Measurements from ENCODE around the gene PEPD. TPM values are rescaled to one million over a fixed set of nuclear protein-coding genes. Genes with fewer than 3 reads are reported as not detected.

The PEPD gene
- total RNA-seq, 1 donor from 2014 or later, result 32.6 TPM

DNA sequence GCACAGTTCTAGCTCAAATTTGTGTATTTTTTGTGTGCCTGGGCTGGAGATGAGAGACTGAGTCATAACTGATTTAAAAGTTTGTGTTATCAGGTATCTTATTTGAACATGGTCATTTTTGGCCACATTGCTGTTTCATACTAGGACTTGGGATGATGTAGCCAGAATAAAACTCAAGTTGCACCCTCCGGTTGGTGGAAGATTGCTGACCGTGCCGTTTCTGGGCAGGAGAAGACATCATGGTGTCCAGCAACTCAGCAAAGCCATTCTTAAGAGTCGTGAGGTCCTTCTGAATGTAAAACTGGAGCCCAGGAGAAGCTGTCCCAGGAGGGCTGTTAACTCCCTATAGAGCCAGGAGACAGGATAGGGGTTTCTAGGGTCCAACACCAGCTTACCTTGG is 140.5 kb downstream of the PEPD start:
- no peak for DNase-seq

DNA sequence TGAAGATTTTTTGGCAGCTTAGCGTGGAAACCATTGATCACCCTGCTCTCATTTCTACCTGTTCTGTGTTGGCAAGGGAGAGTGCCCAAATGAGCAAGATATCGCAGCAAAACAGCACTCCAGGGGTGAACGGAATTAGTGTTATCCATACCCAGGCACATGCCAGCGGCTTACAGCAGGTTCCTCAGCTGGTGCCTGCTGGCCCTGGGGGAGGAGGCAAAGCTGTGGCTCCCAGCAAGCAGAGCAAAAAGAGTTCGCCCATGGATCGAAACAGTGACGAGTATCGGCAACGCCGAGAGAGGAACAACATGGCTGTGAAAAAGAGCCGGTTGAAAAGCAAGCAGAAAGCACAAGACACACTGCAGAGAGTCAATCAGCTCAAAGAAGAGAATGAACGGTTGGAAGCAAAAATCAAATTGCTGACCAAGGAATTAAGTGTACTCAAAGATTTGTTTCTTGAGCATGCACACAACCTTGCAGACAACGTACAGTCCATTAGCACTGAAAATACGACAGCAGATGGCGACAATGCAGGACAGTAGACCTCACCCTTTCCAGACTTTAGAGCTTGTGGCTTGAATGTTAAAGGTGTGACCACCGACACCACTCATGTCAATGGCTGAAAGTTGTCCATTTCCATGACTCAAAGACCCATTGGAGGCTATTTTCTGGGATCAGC is 142.3 kb downstream of the PEPD start:
- no peak for DNase-seq

DNA sequence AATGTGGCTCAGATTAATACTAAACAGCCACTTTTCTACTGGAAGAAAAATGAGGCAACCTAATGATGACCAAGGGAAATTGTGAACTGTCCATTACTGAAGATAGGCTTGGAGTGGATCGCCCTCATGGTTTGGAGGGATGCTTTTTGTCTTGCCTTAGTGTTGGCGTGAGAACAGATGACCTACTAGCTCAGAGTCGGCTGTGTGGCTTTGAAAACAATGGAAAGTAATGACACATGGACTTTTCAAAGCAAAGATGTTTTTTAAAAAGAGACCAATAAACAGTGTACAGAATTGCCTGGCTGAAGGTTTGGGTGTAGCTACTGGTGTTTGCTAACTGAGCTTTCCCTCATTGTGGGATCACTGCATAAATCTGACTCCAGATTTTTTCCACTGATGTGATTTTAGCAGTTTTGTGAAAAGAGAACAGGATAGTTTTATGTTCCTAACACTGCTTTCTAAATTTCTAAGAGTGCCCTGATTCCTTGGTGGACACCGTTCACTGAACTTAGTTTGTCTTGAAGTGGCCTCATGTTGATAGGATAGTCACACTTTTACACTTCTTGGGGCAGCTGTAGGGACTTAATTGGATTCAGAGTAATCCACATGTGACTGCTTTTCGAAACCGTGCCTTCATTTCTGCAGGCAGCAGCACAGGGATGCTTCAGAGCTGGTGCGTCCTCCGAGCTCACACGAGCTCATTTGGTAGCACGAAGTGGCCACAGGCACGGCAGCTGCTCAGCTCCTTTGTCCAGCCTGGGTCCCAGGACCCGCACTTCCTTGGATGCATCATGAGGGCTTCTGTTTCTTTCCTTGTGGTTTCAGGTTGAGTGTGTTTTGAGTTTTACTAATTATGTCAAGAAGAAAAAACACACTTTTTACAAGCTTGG is 143.8 kb downstream of the PEPD start:
- peak; percentile 20 for DNase-seq

DNA sequence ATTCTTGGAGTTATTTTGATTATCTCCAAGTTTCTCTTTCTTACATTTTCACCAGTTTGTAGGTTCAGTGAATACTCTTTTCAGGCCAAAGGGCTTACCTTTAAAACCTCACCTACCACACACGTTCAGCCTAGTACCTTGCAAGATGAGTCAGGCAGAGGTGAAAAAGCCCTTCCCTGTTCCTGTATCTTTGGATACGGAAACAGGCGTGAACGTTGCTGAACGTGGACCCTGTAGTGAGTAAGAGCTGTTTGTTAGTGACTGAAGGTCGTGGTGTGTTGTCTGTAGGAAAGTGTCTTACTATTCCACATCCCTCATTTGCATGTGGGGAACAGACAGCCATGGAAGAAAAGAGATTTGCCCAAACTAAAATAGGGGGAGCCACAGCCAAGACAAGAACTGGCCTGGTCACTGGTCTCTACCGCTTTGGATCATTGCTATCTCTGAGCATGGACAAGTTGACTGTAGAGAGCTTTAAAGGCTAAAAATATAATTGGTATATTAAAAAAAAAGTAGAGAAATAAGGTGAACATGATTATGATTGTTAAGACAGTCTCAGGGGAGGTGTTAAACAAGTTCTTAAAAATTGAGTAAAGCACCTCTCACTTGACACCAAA is 144.5 kb downstream of the PEPD start:
- DNase-seq, result no peak

DNA sequence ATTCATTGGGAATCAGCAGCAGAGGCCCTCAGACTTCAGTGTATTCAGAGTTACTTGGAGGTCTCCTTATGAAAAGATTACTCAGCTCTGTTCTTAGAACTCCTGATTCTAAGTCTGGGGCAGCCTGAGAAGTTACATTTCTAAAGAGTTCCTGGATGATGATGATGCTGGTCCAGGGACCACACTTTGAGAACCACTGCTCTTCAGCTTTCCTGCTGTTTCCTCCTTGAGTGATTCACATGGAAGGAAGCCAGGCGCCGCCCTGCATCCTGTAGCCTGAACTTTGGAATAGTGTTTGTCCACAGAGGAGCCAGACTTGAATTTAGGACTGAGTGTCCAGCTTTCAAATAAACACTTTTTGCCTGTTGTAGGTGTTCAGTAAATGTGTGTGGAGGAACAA is 145.2 kb downstream of the PEPD start:
- DNase-seq, result no peak

DNA sequence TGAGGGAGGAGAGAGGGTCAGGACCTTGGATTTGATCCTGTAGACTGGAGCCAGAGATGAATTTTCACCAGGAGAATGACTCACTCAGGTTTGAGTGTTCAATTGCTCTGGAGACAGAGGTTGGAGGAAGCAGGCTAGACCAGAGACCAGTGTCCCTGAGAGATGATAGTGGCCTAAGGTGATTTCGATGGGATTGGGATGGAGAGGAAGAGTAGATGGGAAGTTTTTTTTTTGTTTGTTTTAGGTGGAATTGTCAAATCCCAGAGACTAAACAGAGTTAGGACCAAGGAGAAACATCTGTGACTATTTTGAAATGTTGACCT is 145.8 kb downstream of the PEPD start:
- no peak for DNase-seq

DNA sequence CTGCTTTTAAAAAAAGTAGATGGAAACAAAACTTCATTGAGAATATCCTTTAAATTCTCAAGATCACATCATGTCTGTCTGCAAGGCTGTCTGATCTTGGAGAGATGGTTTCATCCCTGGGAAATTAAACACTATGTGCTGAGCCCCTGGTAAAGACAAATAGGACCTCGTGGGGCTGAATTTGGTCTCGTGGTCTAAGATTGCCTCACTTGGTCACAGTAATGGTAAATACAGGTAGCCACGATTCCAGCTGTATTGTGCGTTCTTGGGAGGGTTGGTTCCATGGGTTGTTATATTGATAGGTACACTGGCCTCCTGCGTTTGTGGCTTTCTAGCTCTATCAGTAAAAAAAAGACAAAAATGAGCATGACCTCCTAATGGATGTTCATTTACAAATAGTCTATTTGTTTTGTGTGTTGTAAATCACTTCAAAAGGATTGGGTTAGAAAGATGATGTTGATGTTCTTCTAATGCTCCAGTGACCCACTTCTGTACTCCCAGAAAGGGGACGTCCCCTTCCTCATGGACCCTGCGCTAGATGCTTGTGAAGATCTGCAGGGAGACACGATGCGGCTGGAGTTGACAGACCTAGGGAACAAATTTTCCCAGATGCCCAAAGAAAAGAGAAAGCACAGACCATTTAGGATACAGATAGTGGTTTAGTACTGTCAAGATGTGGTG is 146.3 kb downstream of the PEPD start:
- DNase-seq, result no peak

DNA sequence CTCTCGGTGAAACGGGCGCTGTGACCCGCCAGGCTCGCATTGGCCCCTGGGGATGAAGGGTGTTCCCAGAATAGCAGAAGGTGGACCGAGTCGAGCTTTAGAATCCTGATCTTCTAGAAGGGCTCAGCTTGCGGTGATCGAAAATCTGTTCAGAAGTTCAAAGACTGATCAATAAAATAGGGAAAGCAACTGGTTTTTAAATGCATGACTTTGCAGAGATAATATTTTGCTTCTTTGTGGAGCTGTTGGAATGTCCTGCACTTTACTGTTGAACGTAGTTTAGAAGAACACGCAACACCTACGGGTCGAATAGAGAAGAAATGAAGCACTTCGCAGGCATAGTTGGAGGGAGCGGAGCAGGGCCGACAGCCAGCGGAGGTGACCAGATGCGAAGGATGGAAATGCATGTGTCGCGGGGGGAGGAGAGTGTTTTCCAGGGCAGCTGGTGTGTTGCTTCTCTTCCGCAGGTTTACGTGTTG is 147.3 kb downstream of the PEPD start:
- peak; percentile 67 for DNase-seq

DNA sequence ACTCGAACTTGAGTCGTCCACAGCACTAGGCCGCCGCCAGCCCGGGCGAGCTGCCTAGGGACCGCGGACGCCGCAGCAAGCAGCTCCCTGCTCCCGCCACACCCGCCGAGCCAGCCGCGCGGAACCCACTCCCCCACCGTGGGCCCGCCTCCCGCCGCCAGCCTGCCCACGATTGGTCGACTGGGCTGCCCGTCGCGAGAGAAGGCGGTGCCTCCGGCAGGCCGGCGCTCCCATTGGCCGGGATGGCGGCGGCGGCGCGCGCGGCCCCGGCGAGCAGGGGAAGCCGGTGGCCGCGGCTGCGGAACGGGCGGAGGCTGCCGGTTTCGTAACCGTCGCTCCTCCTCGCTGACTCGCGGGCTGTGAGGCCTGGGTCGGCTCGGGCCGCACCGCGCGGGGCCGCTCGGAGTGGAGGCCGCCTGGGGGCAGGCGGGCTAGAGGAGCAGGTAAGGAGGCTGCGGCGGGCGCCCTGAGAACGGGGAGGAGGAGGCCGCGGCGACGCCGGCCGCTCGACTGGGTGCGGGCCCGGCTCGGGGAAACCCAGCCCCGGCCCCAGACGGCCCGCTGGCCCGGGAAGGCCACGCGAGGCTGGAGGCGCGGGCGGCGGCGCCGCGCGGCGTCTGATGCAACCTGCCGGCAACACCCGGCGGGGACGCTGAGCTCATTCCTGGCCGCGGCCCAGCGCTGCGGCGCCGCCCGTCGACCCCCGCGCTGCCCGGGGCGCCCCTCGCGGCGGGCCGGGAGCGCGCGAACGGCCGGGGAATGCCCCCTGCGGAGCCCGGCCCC is 147.9 kb downstream of the PEPD start, which contains the start of gene CEBPG:
Gene CEBPG, plus strand, starts transcription at position 257 of the 783 bp plus-strand sequence. CDS start 5,531 bp downstream, outside the sequence.
- DNase-seq, result peak; percentile 96

DNA sequence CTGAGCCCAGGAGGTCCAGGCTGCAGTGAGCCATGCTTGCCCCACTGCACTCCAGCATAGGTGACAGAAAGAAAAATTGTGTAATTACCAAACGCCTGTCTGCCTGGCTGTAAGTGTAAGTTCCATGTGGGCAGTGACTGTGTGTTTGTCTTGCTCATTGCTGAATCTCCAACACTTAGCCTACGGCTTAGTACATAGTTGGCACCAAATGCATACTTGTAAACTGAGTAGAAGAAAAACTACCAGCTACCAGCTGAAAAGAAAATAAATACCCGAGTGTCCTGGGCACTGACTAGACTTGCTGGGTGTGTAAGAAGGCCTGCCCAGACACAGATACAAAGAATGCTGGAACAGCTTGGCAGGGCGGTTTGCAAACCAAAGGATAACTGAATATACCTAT is 150.8 kb downstream of the PEPD start:
- peak; percentile 22 for DNase-seq

DNA sequence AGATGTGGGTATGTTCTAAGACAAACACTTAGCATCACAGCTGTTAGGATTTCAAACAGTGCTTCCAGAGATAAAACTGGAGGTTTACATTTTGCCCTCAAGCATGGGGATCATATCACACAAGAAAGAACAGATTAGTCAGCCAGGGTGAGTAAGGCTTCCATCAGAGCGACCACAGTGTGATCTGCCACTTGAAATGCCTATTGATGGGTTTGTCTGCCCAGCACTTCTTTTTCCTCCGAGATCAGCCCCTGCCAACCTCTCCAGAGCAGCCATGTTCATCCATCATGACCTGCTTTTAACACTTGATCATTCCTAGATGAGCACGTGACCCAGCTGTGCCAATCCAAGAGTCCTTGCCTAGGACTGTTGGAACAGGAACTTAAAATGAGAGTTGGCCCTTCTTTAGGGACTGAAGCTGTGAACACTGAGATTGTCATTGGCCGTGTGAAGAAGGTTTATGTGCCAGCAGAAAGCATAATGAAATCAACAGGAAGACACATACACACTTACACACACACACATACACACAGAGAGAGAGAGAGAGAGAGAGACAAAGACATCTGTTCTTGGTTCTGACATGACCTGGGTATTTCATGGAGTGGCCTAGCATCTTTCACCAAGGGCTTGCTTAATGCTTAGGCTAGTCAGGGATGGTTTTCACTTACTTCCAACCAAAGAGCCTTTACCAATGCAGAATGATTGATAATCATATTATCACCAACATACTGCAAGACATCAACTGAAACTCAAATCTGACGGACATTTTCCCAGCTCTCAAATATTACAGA is 153.3 kb downstream of the PEPD start:
- DNase-seq, result peak; percentile 19

DNA sequence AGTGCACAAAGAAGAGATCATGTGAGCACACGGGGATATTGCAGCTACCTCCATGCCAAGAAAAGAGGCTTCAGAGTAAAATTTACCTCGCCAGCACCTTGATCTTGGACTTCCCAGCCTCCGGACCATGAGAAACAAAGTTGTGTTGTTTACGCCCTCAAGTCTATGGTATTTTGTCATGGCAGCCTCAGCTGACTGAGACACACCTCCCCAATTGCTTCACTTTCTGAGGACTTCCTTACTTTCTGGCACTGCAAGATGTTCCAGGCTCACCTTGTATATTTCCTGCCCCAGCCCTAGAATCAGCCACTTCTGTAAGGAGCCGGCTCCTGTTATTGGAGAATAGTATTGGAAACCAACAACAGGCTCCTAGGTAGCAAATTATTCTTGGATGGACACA is 154.7 kb downstream of the PEPD start:
- no peak for DNase-seq

DNA sequence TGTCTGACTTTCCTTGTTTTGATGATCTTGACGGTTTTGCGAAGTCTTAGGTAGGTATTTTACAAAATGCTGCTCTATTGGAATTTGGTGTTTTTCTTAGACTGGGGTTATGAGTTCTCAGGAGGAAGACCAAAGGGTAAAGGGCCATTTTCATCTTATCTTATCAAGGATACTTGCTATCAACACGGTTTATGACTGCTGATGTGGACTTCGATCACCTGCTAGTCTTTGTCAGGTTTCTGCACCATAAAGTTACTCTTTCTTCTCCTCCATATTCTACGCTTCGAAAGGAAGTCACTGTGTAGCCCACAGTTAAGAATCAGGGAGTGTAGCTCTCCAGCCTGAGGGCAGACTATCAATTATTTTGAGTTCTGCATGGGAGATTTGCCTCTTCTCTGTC is 155.5 kb downstream of the PEPD start:
- no peak for DNase-seq

DNA sequence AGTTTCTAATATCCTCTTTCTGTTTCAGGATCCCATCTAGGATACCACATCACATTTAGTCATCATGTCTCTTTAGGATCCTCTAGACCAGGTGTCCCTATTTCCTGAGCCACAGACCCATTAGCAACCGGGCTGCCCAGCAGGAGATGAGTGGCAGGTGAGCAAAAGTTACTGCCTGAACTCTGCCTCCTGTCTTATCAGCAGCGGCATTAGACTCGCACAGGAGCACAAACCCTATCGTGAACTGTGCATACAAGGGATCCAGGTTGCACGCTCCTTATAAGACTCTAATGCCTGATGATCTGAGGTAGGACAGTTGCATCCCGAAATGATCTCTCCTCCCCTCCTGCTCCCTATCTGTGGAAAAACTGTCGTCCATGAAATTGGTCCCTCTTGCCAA is 155.9 kb downstream of the PEPD start:
- DNase-seq, result no peak

DNA sequence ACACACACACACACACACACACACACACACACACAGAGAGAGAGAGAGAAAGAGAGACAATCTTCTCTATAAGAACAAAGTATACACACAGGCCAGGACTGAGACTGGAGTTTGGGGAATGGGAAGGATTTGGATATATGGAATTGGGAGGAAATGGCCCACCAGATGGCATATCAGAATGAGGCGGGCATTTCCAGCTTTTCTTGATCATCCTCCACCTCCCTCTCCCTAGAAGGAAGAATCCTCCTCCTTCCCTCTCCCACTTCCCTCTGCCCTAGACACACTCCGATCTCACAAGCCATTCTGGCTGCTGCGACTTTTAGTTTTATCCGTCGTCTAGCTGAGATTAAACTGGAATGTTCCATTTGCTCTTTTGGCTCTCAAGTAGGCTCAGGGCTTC is 158.1 kb downstream of the PEPD start:
- no peak for DNase-seq

DNA sequence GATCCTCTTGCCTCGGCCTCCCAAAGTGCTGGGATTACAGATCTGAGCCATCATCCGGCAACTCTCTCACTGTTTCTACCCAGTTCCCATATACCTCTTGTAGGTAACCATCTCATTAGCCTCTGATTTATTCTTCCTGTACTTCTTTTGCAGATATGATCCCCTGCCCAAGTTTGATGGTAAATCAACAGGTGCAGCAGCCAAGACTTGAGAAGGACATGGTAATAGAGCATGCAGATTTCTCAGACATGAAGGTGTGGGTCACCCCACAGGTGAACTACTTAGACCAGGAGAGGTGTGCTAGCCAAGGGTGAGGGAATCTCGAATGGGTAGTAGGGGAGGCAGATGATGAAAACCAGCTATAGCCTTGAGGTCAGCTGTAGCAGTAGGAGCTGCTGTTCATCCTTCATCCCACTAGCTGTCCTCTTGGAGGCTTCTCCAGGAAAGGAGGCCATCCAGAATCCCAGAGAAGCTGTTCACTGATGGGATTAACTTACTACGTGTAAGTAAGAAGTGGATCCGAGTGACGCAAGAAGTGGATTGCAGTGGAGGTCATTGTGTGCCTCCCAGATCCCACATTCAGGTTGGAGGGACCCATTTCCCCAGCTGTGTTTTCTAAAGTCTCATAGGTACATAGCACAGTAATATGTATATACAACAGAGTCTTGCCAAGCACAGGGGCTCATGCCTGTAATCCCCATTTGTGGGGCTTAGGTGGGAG is 158.9 kb downstream of the PEPD start:
- DNase-seq, result no peak

DNA sequence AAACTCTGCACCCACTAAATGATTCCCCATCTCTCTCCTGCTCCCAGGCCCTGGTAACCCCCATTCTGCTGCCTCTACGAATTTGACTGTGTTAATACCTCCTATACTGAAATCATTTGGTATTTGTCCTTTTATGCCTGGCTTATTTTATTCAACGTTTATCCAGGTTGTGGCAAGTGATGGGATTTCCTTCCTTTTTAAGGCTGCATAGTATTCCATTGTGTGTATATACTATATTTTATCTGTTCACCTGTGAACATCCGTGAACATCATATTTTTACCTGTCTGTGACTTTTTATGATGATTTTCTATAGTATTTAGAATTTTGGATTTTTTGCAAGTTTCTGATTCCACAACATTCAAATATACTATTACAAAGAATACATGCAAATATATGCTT is 162.0 kb downstream of the PEPD start:
- no peak for DNase-seq

DNA sequence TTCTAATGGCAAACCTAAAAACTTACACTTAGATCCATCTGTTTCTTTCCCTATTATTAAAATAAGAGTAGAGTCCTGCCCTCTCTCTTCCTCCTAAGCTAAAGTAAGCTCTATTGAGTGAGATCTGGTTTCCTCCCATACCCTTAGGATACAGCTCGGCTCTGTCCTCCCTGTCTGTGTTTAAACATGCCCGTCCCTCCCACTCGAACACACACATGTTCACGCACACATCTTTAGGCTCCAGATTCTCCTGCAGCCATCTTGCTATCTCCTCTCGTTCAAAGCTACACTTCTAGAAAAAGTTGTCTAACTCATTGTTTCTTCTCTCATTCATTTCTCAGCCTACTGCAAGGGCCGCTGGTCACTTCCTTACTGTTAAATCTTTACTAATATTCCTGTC is 163.2 kb downstream of the PEPD start:
- peak; percentile 48 for DNase-seq

DNA sequence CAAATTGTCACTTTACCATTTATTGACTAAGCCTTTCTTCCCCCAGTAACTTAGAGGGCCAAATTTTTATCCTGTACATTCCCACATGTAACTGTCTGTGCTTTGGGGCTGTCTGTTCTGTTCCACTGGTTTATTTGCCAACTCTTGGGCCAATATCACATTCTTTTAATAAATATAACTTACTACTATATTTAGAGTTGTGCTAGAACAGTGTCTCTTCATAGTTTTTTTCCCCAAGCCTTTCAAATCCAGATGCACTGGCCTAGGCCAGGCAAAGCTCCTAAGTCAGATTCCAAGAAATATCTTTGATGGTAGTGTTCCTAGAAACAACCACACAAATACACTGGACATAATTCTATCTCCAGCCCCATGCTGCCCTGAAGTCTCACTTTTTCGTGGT is 164.0 kb downstream of the PEPD start:
- DNase-seq, result no peak

DNA sequence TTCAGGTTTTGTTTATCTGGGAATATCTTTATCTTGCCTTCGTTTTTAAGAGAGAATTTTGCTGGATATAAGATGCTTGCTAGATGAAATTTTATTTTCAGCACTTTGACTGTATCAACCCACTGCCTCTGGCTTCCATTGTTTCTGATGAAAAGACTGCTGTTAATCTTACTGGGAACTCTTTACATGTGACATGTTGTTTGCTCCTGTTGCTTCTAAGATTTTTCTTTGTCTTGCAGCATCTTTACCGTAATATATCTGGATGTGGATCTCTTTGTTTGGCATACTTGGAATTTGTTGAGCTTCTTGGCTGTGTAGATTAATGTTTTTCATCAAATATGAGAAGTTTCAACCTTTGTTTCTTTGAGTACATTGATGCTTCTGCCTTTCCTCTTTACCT is 166.1 kb downstream of the PEPD start:
- DNase-seq, result no peak

All from tongue (tissue), 2 donors.